GM12878 (cell line): ENCODE data around the gene TPCN2. TPM values are rescaled to one million over a fixed set of nuclear protein-coding genes. Genes with fewer than 3 reads are reported as not detected.

Experiments
- ATAC-seq: fragments of 200-7000 bp; cut with Tn5 transposase; 3 replicates; pipeline ENCODE4 v1.9.1; 2020; ENCODE audit warnings: mild to moderate bottlenecking, moderate library complexity
- BruUV-seq: library from RNA; stranded (reverse); fragments of 400-500 nt; replicated peaks from 2 replicates; lab custom pipeline; 2021; lab: Mats Ljungman, UMichigan
- CTCF ChIA-PET: fragments of 300-600 bp; sonication (Branson Sonifier 250); formaldehyde crosslinking; extraction: SDS; loops from one replicate; lab custom pipeline; 2021; ENCODE audit warnings: inconsistent platforms; lab: Yijun Ruan, JAX
- POLR2A ChIA-PET: fragments of 350-600 bp; formaldehyde crosslinking; extraction: SDS; loops from one replicate; lab custom pipeline; 2021; ENCODE audit warnings: inconsistent platforms; lab: Charles Lee
- RAD21 ChIA-PET: fragments of 300-600 bp; sonication (Branson Sonifier 250); formaldehyde crosslinking; loops from one replicate; lab custom pipeline; 2023; ENCODE audit warnings: antibody characterized with exemption; ENCODE audit not compliant: unreplicated experiment; lab: Charles Lee
- SMC1A ChIA-PET: fragments of 300-600 bp; sonication (Branson Sonifier 250); formaldehyde crosslinking; loops from one replicate; lab custom pipeline; 2023; ENCODE audit not compliant: unreplicated experiment, uncharacterized antibody; lab: Charles Lee
- DNase-seq: peaks from one replicate; pipeline ENCODE4 v3.0.0-alpha.2; 2011; ENCODE audit warnings: low read depth, low spot score
- FAIRE-seq: peaks from 3 replicates; lab custom pipeline; 2011; peaks lifted over from hg19 to GRCh38; lab: Jason Lieb, UNC
- H2AFZ ChIP-seq: 2 replicates; pipeline ENCODE4 v1.6.0; 2011; ENCODE audit warnings: low read depth, low read length, control low read depth; ENCODE audit not compliant: control insufficient read depth
- H3K27ac ChIP-seq: 2 replicates; pipeline ENCODE4 v1.5.1; 2011; ENCODE audit warnings: control low read depth; ENCODE audit not compliant: control insufficient read depth, insufficient read depth
- H3K27me3 ChIP-seq, 2 experiments: replicated peaks in 1 of 2; 2 replicates each; pipeline versions ENCODE4 v1.6.0 to v1.6.1; 2011; ENCODE audit warnings: low read length in 1 of 2; ENCODE audit not compliant: control insufficient read depth in 2 of 2, insufficient read depth in 2 of 2
- H3K36me3 ChIP-seq, 2 experiments: 2 replicates each; pipeline ENCODE4 v1.5.1; 2011; ENCODE audit warnings: low read length in 1 of 2; ENCODE audit not compliant: control insufficient read depth in 2 of 2, insufficient read depth in 2 of 2
- H3K4me1 ChIP-seq: 2 replicates; pipeline ENCODE4 v1.6.1; 2011; ENCODE audit warnings: mild to moderate bottlenecking, low read length, moderate library complexity, mixed read lengths; ENCODE audit not compliant: control insufficient read depth, insufficient read depth
- H3K4me2 ChIP-seq: 2 replicates; pipeline ENCODE4 v1.6.0; 2011; ENCODE audit warnings: control low read depth; ENCODE audit not compliant: control insufficient read depth, insufficient read depth
- H3K4me3 ChIP-seq: fragments of 200-600 bp; sonication (generic); 2 replicates; pipeline ENCODE4 v1.5.1; 2016
- H3K79me2 ChIP-seq: 2 replicates; pipeline ENCODE4 v1.6.0; 2011; ENCODE audit warnings: low read length; ENCODE audit not compliant: control insufficient read depth, insufficient read depth
- H3K9ac ChIP-seq: 2 replicates; pipeline ENCODE4 v1.8.0; 2011; ENCODE audit warnings: low read length, control low read depth, mixed read lengths; ENCODE audit not compliant: control insufficient read depth, insufficient read depth
- H3K9me3 ChIP-seq: replicated peaks from 3 replicates; pipeline ENCODE4 v1.5.1; 2011; ENCODE audit warnings: mild to moderate bottlenecking, low read length; ENCODE audit not compliant: control insufficient read depth, insufficient read depth
- H4K20me1 ChIP-seq: 2 replicates; pipeline ENCODE4 v1.6.0; 2011; ENCODE audit not compliant: control insufficient read depth, insufficient read depth
- ETV6 ChIP-seq, 2 experiments: fragments of 450-650 bp in 1 of 2; IDR thresholded peaks in 1 of 2; conservative IDR thresholded peaks in 1 of 2; 2 replicates each; pipeline ENCODE4 v1.6.1; 2014; ENCODE audit warnings: antibody characterized with exemption in 1 of 2, borderline replicate concordance in 1 of 2, low read depth in 1 of 2, mild to moderate bottlenecking in 1 of 2, moderate library complexity in 1 of 2
- MAX ChIP-seq: IDR thresholded peaks from 2 replicates; pipeline ENCODE4 v1.6.1; 2012; ENCODE audit warnings: low read depth, low read length, improper control_type of control experiment
- NKRF ChIP-seq: fragments of 450-650 bp; conservative IDR thresholded peaks from 2 replicates; pipeline ENCODE4 v1.6.1; 2017; ENCODE audit warnings: mild to moderate bottlenecking, moderate library complexity
- NR2C2 ChIP-seq: IDR thresholded peaks from 2 replicates; pipeline ENCODE4 v1.6.1; 2011; ENCODE audit warnings: borderline replicate concordance, low read depth; ENCODE audit not compliant: control insufficient read depth, insufficient read length
- NR2F1 ChIP-seq: fragments of 450-650 bp; conservative IDR thresholded peaks from 2 replicates; pipeline ENCODE4 v1.6.1; 2017; ENCODE audit warnings: mild to moderate bottlenecking
- PML ChIP-seq: IDR thresholded peaks from 2 replicates; pipeline ENCODE4 v1.6.1; 2012; ENCODE audit warnings: low read length, inconsistent platforms
- POLR2AphosphoS2 ChIP-seq: IDR thresholded peaks from 2 replicates; pipeline ENCODE4 v1.6.1; 2011; ENCODE audit warnings: low read depth, mild to moderate bottlenecking, low read length, improper control_type of control experiment, moderate library complexity
- POU2F2 ChIP-seq: IDR thresholded peaks from 3 replicates; pipeline ENCODE4 v1.6.1; 2011; ENCODE audit warnings: low read depth, mild to moderate bottlenecking, low read length, borderline replicate concordance
- RAD21 ChIP-seq: IDR thresholded peaks from 2 replicates; pipeline ENCODE4 v1.6.1; 2011; ENCODE audit warnings: mild to moderate bottlenecking, low read depth, low read length, moderate library complexity; ENCODE audit not compliant: insufficient read depth
- SMARCA5 ChIP-seq: fragments of 450-650 bp; IDR thresholded peaks from 2 replicates; pipeline ENCODE4 v1.6.1; 2017; ENCODE audit warnings: mild to moderate bottlenecking
- SREBF1 ChIP-seq: IDR thresholded peaks from 2 replicates; pipeline ENCODE4 v1.6.1; 2012; ENCODE audit warnings: mild to moderate bottlenecking, low read length
- ZBED1 ChIP-seq: IDR thresholded peaks from 2 replicates; pipeline ENCODE4 v1.6.1; 2016; ENCODE audit warnings: borderline replicate concordance
- ZNF274 ChIP-seq: IDR thresholded peaks from one replicate; pipeline ENCODE4 v1.8.0; 2011; ENCODE audit not compliant: insufficient read length, insufficient read depth
- ZSCAN29 ChIP-seq: fragments of 450-650 bp; IDR thresholded peaks from 2 replicates; pipeline ENCODE4 v1.6.1; 2017; ENCODE audit warnings: mild to moderate bottlenecking, moderate library complexity
- ZZZ3 ChIP-seq: IDR thresholded peaks from 2 replicates; pipeline ENCODE4 v1.6.1; 2011; ENCODE audit warnings: low read depth; ENCODE audit not compliant: control insufficient read depth, insufficient read length
- WGBS: methylation state at CpG from one replicate; pipeline ENCODE4 v1.1.6; 2016; ENCODE audit warnings: low lambda C conversion rate; ENCODE audit not compliant: insufficient replicate concordance, insufficient coverage; ENCODE audit errors: missing lambda C conversion rate; 5-methylcytosine and 5-hydroxymethylcytosine counted together
- in situ Hi-C: fragments of 300-500 bp; cut with MboI; formaldehyde crosslinking; loops from 9 replicates; pipeline ENCODE4 v1.14.3; 2018; ENCODE audit warnings: mixed read lengths
- intact Hi-C: fragments of 100-400 bp; cut with micrococcal nuclease; formaldehyde crosslinking; loops from one replicate; pipeline ENCODE4 v1.14.2; 2022; ENCODE audit not compliant: unreplicated experiment
- polyA plus RNA-seq, 11 experiments: library from polyadenylated mRNA; depleted of rRNA in 4 of 11; unstranded in 6 of 11; stranded (reverse) in 5 of 11; fragments of >200 nt; fragmentation: Nextera tagmentation in 4 of 11; fragmentation: Illumina TruSeq in 1 of 11; extraction: Ambion mirVana in 4 of 11; extraction: Trizol in 1 of 11; gene quantifications; 1 replicate in 1 of 11; 2 replicates in 10 of 11; pipeline versions ENCODE4 v1.2.1 to v1.2.3, GENCODE V29; 2011 to 2016; ENCODE audit warnings: inconsistent platforms in 2 of 11, missing spikeins in 2 of 11, low read depth in 1 of 11
- total RNA-seq, 4 experiments: library from RNA; depleted of rRNA in 3 of 4; stranded (reverse); fragments of >200 nt in 3 of 4; fragmentation: Illumina TruSeq in 1 of 4; extraction: Trizol in 1 of 4; gene quantifications; 2 replicates each; pipeline versions ENCODE4 v1.2.1 to v1.2.3, GENCODE V29; 2013 to 2021

The TPCN2 gene
- total and polyA plus RNA-seq, 10 of the 15 experiments (the other 5 are each of a cell fraction or from before 2014, with no cell fraction given): 1.7 to 18.4 (median 8.4) TPM

- TF ChIP-seq NKRF: no peak
Observed at GRCh38 chr11:69119190-69119589, 70.5 kb downstream of the TPCN2 start (continued).

GRCh38 chr11:69120096-69120875 is 71.6 kb downstream of the TPCN2 start:
- Histone ChIP-seq H3K36me3 (no peaks in the 10 kb centered on the region), H4K20me1 (no peaks in the 10 kb centered on the region), H3K9me3 (no peaks in the 10 kb centered on the region; the same call in 2 of the 3 replicates), H3K27ac (no peak overlapping the region), H3K4me2 (no peak overlapping the region), H3K79me2 (no peaks in the 10 kb centered on the region), H3K4me1 (peaks cover 19% of the 10 kb centered on the region), H3K27me3 (no peaks in the 10 kb centered on the region), H2AFZ (no peak overlapping the region), H3K4me3 (no peak overlapping the region), H3K9ac (no peak overlapping the region)
- no peak for ATAC-seq
- intact Hi-C loops (no loop called here), in situ Hi-C loops (no loop called here)
- FAIRE-seq: no peak
- ChIA-PET CTCF (interaction anchor here (0.6 kb wide), 1 partner anchor 91 kb away, joined by 3 read pairs; no protein-coding TSS in a partner anchor), POLR2A (no interaction called here), RAD21 (interaction anchor here (0.5 kb wide), 1 partner anchor 120 kb away, joined by 3 read pairs; no protein-coding TSS in a partner anchor), SMC1A (no interaction called here)
- no TSS peak for BruUV-seq
- WGBS: 66% methylated on average over 21 of the region's 21 CpGs
- TF ChIP-seq POU2F2: no peak
- TF ChIP-seq SMARCA5: no peak
- TF ChIP-seq MAX: no peak
- no peak for TF ChIP-seq POLR2AphosphoS2
- TF ChIP-seq NR2F1: no peak
- no peak for TF ChIP-seq ETV6 (conservative IDR thresholded peaks at IDR 0.05 in 1 of 2, IDR thresholded peaks at IDR 0.05 in 1 of 2; ENCODE audit: borderline replicate concordance in 1 of 2, low read depth in 1 of 2)
- no peak for TF ChIP-seq ZZZ3
- no peak for TF ChIP-seq ZNF274
- TF ChIP-seq SREBF1: no peak
- no peak for TF ChIP-seq ZSCAN29
- no peak for TF ChIP-seq PML
- no peak for TF ChIP-seq RAD21
- no peak for TF ChIP-seq NR2C2
- no peak for TF ChIP-seq ZBED1
- DNase-seq: no peak
